GM10847 (cell line): ENCODE data around the gene SLC2A10.

ENCODE experiments used
- POLR2A ChIP-seq: IDR thresholded peaks from 2 replicates; pipeline ENCODE4 v1.6.1; 2011; ENCODE audit not compliant: insufficient read length; ENCODE audit errors: extremely low read depth

Gene SLC2A10

GRCh38 chr20:46709055-46709458 is 392 bp upstream of the SLC2A10 start:
- TF ChIP-seq POLR2A, result no peak

- no peak for TF ChIP-seq POLR2A
Measured at GRCh38 chr20:46710153-46710913, 884 bp downstream of the SLC2A10 start.

GRCh38 chr20:46712056-46712636 is 2.7 kb downstream of the SLC2A10 start:
- no peak for TF ChIP-seq POLR2A

GRCh38 chr20:46713957-46714834 is 4.7 kb downstream of the SLC2A10 start:
- TF ChIP-seq POLR2A, result no peak

- TF ChIP-seq POLR2A, result no peak
Measured at GRCh38 chr20:46715292-46715756, 5.9 kb downstream of the SLC2A10 start.

GRCh38 chr20:46717818-46718541 is 8.5 kb downstream of the SLC2A10 start:
- no peak for TF ChIP-seq POLR2A

GRCh38 chr20:46720019-46720418 is 10.6 kb downstream of the SLC2A10 start:
- TF ChIP-seq POLR2A, result no peak

GRCh38 chr20:46720776-46721425 is 11.5 kb downstream of the SLC2A10 start:
- TF ChIP-seq POLR2A, result no peak

GRCh38 chr20:46721476-46721875 is 12.0 kb downstream of the SLC2A10 start:
- no peak for TF ChIP-seq POLR2A

GRCh38 chr20:46722450-46722849 is 13.0 kb downstream of the SLC2A10 start:
- no peak for TF ChIP-seq POLR2A

- no peak for TF ChIP-seq POLR2A
Measured at GRCh38 chr20:46723039-46723438, 13.6 kb downstream of the SLC2A10 start.

GRCh38 chr20:46724343-46724959 is 15.0 kb downstream of the SLC2A10 start:
- no peak for TF ChIP-seq POLR2A

GRCh38 chr20:46725186-46726165 is 16.0 kb downstream of the SLC2A10 start:
- no peak for TF ChIP-seq POLR2A

GRCh38 chr20:46731770-46732169 is 22.3 kb downstream of the SLC2A10 start:
- no peak for TF ChIP-seq POLR2A
